Mammary epithelial cell (primary cell): ENCODE measurements around the gene LRRC28.

Experiments used
- CTCF ChIP-seq, 2 donors: IDR thresholded peaks in 1 of 2; conservative IDR thresholded peaks in 1 of 2; 2 replicates each; pipeline ENCODE4 v1.5.1; 2011 to 2012; ENCODE audit warnings: inconsistent platforms in 2 of 2, low read length in 2 of 2, mild to moderate bottlenecking in 2 of 2, control low read depth in 1 of 2, low read depth in 1 of 2; ENCODE audit not compliant: insufficient read depth in 1 of 2; ENCODE audit errors: extremely low read depth in 1 of 2
- EZH2 ChIP-seq: IDR thresholded peaks from 2 replicates; pipeline ENCODE4 v1.6.1; 2012; ENCODE audit warnings: low read length, inconsistent platforms, borderline replicate concordance

GRCh38 chr15:99283717-99284116, 32.4 kb downstream of the LRRC28 start:
- TF ChIP-seq CTCF (conservative IDR thresholded peaks at IDR 0.05 in 1 of 2, IDR thresholded peaks at IDR 0.05 in 1 of 2; ENCODE audit: extremely low read depth in 1 of 2, insufficient read depth in 1 of 2, low read depth in 1 of 2, low read length in 2 of 2) (no peak), EZH2 (no peak)
